Activated effector memory CD4-positive, alpha-beta T cell treated with Interleukin-2 at 50 U/mL for 16 hours (primary cell): Measurements from ENCODE around the gene IQGAP3.
"Not testable (repeated sequence)": the region's sequence is repeated elsewhere in the genome, so short reads cannot be mapped to it uniquely, and the experiment has no call there.

Experiments used
- DNase-seq: peaks from one replicate; pipeline ENCODE4 v3.0.0-alpha.2; 2020

The IQGAP3 gene

DNA sequence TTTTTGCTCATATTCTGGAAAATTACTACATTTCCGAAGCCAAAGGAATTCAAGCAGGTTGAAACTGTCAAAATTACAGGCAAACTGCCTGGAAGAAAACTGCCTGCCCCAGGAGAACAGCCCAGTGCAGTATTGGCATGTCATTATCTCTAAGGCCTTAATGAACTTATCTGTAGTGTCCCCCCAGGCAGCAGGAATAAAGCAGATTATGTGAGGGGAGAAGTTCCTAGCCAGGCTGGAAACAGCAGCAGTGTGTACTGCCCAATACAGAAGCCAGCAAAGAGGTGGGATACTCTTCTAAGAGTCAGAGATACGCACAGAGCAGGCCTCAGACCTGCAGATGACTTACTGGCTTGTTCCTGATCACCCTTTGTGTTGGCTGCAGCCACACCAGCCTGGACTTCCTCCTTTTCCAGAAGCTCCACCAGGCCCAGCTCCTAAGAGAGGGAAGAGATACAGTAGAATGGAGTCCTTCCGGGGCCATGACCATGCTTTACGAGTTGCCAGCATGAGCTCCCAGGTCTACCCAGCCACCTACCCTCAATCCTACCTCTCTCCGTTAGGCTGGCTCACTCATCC lies 11.7 kb downstream of the IQGAP3 start:
- no peak for DNase-seq

DNA sequence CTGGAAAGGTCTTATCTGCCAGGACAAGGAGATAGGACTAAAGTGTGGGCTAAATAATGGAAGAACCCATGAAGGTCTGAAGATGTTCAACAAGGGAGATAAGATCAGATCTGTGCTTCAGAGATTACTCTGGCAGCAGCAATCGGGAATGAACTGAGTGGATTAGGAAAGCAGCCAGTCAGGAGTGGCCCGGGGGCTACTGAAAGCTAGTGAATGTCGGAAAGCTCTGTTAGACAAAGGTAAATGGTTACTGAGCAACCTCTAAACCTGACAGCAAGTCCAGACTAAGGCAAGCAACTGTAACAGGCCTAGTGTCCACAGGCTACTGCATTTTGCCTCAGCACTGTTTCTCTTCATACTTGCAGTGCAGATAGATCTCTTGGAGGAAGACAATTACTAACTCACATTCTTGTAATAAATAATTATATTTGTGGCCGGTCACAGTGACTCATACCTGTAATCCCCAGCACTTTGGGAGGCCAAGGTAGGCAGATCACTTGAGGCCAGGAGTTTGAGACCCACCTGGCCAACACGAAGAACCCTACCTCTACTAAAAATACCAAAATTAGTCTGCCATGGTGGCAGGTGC lies 12.5 kb downstream of the IQGAP3 start:
- DNase-seq = no peak

GRCh38 chr1:156559086-156559796 lies 13.1 kb downstream of the IQGAP3 start:
- DNase-seq = no peak

DNA sequence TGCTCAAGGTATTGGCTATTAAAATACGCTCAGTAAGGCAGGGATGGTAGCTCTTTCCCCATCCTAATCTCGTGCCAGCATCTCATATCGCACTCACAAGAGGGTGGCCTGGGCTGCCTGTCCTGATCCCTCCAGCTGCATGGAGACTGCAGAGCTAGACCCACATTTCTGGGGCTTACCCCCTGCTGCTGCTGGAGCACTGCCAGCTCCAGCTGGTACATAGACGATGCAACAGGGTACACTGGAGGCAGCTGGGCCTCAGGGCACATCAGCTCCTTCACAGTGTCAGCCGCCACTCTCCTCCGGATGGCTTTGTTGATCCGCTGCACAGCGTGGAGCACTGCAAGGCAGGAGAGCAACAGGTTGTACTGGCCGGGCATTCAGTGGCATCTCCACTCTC lies 16.0 kb downstream of the IQGAP3 start:
- no peak for DNase-seq

DNA sequence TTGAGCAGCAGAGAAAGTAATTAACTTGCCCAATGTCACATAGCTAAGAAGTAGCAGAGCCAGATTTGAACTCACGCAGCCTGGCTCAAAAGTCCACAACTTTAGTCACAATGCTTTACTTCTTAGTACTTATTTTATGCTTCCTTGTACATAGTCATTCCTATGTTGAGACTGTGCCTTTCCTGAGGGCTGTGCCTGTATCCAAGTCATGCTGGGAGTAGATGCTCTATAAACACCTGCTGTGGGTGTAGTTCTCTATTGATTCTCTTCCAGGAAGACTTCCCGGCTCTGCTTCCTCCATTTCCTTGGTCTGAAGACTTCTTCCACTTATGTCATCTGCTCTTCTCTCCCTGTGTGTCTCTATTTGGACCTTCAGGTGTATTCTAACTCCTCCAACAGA lies 16.6 kb downstream of the IQGAP3 start:
- no peak for DNase-seq

DNA sequence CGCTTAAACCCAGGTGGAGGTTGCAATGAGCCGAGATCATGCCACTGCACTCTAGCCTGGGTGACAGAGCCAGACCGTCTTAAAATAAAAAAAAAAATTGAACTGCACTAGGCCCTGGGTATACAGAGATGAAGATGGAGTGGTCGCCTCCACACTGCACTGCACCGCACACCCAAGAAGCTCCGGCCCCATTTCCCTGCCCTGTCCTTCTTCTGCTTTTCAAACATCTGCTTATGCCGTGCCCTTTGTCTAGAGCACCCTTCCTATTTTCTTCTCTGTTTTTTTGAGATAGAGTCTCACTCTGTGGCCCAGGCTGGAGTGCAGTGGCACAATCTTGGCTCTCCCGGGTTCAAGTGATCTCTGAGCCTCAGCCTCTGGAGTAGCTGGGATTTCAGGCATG lies 17.4 kb downstream of the IQGAP3 start:
- DNase-seq = no peak

- DNase-seq = no peak
These were observed 18.4 kb downstream of the IQGAP3 start for GRCh38 chr1:156553860-156554485.

DNA sequence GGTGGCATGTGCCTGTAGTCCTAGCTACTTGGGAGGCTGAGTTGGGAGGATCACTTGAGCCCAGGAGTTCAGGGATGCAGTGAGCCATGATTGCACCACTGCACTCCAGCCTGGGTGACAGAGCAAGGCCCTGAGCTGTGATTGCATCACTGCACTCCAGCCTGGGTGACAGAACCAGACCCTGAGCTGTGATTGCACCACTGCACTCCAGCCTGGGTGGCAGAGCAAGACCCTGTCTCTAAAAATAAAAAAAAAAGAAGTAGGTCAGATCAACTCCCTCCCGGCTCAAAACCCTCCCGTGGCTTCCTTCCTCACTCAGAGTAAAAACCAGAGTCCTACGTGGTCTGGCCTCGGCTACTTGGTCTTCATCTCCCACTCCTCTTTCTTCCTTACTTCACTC lies 19.4 kb downstream of the IQGAP3 start:
- DNase-seq = not testable (repeated sequence)

DNA sequence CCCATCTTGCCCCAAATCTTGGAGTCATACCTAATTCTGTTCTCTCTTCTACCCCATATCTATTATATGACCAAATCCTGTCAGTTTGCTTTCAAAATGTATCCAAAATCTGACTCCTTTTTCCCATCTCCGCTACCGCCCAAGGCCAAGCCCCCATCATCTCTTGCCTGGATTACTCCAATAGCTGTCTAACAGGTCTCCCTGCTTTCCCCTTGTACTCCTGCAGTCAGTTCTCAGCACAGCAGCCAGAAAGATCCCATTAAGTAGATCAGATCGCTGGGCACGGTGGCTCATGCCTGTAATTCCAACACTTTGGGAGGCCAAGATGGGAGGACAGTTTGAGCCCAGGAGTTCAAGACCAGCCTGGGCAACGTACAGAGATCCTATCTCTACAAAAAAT lies 19.8 kb downstream of the IQGAP3 start:
- no peak for DNase-seq

GRCh38 chr1:156551869-156552268 lies 20.5 kb downstream of the IQGAP3 start:
- no peak for DNase-seq

DNA sequence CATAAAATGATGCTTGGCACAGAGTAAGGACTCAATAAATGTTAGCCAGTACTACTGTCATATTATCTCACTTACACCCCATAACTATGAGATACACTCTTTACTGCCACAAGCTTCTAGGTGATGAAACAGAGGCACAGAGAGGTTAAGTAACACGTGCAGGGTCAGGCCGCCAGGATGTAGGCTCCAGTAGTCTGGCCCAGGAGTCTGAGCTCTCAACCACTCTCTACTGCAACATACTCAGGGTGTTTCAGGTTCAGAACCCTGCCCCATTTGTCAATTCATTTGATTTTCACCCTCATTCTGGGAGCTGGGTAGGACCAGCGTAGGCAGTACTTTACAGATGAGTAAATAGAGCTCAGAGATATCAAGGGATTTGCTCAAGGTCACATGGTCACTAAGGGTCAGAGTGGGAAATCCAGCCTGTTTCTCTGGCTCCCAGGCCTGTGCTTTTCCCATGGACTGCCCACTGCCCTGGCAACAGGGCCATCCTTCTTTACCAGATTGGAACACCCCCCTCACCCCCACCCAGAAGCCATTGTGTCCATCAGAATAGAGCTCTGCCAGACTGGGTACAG lies 21.2 kb downstream of the IQGAP3 start:
- DNase-seq = no peak

- DNase-seq = no peak
These were observed 22.0 kb downstream of the IQGAP3 start for GRCh38 chr1:156550346-156550745.

DNA sequence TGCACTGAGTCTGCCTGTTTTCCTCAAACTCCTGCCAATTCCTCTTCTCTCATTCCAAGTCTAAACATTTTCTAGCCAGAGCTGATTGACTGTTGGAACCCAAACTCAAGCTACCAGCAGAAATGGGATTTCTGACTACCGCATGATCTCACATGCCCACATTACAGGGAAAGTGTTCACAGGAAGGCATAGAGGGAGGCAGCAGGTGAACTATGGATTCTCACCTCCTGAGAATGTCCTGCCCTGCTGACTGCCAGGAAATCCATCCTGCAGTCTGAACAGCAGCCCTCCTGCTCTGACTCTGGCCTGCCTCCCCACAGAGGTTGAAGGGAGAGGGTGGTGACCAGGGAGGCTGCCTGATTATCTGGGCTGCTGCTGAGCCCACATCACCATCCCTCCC lies 22.5 kb downstream of the IQGAP3 start:
- DNase-seq = no peak

DNA sequence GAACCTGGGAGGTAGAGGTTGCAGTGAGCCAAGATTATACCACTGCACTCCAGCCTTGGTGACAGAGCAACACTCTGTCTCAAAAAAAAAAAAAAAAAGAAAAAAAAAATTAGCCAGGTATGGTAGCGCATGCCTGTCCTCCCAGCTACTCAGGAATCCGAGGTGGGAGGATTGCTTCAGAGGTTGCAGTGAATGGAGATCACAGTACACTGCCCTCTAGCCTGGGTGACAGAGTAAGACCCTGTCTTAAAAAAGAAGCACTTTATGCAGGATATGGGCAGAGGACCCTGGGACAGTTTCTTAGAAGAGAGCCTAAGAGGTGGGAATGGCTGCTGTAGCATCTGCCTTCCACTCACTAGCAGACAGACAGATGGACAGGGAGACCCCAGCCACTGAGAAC lies 23.0 kb downstream of the IQGAP3 start:
- DNase-seq = no peak

- DNase-seq = no peak
These were observed 24.4 kb downstream of the IQGAP3 start for GRCh38 chr1:156547982-156548381.

- DNase-seq = no peak
These were observed 24.9 kb downstream of the IQGAP3 start for GRCh38 chr1:156547434-156547833.

- no peak for DNase-seq
These were observed 26.1 kb downstream of the IQGAP3 start for GRCh38 chr1:156546267-156546666.

- no peak for DNase-seq
These were observed 27.7 kb downstream of the IQGAP3 start for GRCh38 chr1:156544592-156545102.

- no peak for DNase-seq
These were observed 29.3 kb downstream of the IQGAP3 start for GRCh38 chr1:156543066-156543465.

DNA sequence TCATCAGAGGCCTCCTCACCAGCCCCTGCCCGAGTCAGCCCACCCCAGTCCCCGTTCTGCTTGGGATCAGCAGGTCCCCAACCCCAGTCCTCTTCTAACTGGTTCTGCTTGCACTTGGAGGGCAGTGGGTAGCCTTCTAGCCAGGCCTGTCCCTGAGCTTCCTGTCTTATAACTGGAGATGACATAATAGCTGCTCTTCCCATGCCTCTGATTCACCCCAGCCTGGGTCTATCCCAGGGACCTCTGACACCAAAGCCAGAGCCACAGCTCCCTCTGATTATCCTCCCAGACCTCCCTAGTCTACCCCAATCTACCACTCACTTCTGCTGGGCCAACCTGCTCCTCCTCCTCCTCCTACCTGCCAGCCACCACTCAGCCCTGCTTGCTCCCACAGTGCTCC lies 31.4 kb downstream of the IQGAP3 start:
- DNase-seq = no peak

DNA sequence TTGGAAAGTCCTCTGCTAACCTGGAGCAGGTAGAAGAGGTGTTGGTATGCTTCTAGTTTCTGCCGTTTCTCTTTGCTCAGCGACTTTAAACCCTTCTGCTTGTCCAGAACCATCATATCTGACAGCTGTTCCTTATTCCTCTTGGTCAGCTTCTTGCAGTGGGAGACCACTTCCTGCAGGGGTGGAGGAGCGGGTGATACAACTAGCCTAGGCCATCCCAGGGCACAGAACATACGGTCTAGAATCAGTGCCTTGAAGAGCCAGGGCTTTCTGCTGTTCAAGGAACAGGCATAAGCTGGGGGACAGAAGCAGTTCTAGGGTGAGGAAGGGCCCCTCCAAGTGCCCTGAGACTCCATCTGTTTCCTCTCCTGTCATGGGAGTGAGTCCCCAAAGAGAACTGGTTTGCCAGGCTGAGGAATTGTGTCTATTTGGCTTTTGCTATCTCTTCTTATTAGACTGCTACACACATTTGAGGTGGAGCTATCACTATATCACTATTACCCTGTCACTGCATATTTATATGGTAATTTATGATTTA lies 32.5 kb downstream of the IQGAP3 start:
- no peak for DNase-seq

DNA sequence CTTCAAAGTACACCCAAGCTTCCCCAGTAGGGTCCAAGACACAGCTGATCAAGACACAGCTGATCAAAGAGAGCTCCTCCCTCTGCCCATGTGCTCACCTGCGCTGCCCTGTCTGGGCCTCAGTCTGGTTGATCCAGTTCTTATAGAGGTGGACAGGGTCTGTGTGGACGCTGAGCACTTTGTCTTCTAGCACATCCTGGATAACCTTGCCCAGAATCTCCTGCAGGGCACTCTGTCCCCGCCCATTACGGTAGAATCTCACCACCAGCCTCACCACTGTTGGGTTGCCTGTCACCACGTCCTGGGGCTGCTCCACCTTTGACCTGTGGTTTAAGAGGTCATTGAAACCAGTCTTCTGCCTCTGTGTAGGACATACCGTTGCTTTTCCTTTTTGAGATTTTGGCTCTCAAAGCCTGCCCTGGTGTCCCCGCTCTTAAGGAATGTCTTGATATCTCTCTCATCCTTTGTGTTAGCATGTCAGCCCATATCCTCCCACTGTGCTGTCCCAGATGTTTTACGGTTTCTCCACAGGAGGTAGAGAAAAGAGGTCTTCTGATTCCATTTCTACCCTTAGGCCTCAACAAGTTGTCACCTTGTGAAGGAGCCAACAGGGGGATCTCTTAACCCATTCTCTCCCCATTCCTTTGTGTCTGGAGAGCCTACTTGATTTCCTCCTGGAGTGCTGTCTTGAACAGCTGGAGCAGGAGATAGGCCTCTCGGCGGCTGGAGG lies 33.5 kb downstream of the IQGAP3 start:
- no peak for DNase-seq

DNA sequence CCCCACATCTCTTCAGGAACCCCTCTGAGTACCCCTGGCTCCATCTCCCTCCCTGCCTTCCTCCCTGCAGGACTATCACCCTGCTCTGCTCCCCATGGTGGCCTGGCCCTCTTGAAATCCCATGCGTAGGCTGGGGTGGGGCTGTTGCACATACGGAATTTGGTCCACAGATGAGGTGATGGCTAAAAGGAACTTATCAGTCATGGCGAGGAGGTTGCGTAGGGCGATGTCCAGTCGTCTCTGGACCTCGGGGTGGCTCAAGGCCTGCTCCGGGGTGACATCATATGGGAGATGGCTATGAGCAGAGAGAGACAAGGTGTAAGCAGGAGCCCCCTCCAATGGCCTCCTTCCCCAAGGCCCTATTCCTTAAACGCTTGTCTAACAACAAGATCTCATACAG lies 35.3 kb downstream of the IQGAP3 start:
- DNase-seq = no peak
